ENCODE measurements around the gene GRK5. TPM values are rescaled to one million over a fixed set of nuclear protein-coding genes. Genes with fewer than 3 reads are reported as not detected.
A peak's percentile ranks its signal among the peaks of the same experiment; 100 is the strongest.

GRK5 gene
- total and polyA plus RNA-seq, 9 of the 15 experiments (the other 6 are each of a cell fraction or from before 2014, with no cell fraction given), result 0.46 to 0.83 (median 0.67) TPM; not detected in 2

- Histone ChIP-seq H3K4me2 (ENCODE audit: insufficient read depth, low read length) (no peak overlapping the region), H3K4me1 (replicated peaks in 1 of 2; ENCODE audit: control insufficient read depth in 2 of 2, insufficient read depth in 2 of 2, low read length in 2 of 2) (peaks cover 0 to 8% of the 10 kb centered on the region in 2 experiments; a peak in 2 of 5 replicates), H3K27ac (ENCODE audit: extremely low read depth, low read depth, low read length) (no peak overlapping the region), H3K27me3 (ENCODE audit: control insufficient read depth in 2 of 2, insufficient read depth in 2 of 2, low read length in 2 of 2) (peaks cover 0 to 42% of the 10 kb centered on the region in 2 experiments; a peak in 3 of 5 replicates), H2AFZ (ENCODE audit: low read depth, low read length) (no peak overlapping the region), H3K9me3 (replicated peaks; ENCODE audit: control insufficient read depth, insufficient read depth, low read depth, low read length) (no peaks in the 10 kb centered on the region), H3K9me1 (ENCODE audit: control insufficient read depth, insufficient read depth, low read length) (no peaks in the 10 kb centered on the region), H3K36me3 (ENCODE audit: control insufficient read depth, insufficient read depth, low read length) (no peaks in the 10 kb centered on the region), H3K9ac (ENCODE audit: insufficient read depth in 1 of 2, low read depth in 2 of 2, low read length in 2 of 2) (no peak overlapping the region), H3K4me3 (no peak overlapping the region), H3K79me2 (ENCODE audit: control insufficient read depth, insufficient read depth, low read length) (no peaks in the 10 kb centered on the region), H4K20me1 (replicated peaks; ENCODE audit: control insufficient read depth, insufficient read depth, low read length) (no peaks in the 10 kb centered on the region)
- in situ Hi-C loops (cut with MboI), result no loop called here
- no TSS peak for BruUV-seq (replicated peaks)
- TF ChIP-seq ZKSCAN1 (IDR thresholded peaks at IDR 0.05; ENCODE audit: low read depth, low read length) (peak; percentile 50; the same call in 1 of the 2 replicates), RAD21 (CRISPR knock-in tag; conservative IDR thresholded peaks at IDR 0.05 in 1 of 2, IDR thresholded peaks at IDR 0.05 in 1 of 2) (0 out of 4 replicates have a peak, but pooled peaks of 1 of the 2 experiments have one; percentile 10), TAF9B (IDR thresholded peaks at IDR 0.05; ENCODE audit: partially characterized antibody) (no peak)
- intact Hi-C loops (cut with micrococcal nuclease), result no loop called here
- ChIA-PET CTCF (ENCODE audit: low intra/inter-chr PET ratio) (no interaction called here), POLR2A (interaction anchor here (0.6 kb wide), 1 partner anchor 55 kb away, joined by 3 read pairs; no protein-coding TSS in a partner anchor)
- FAIRE-seq (no peak), DNase-seq (ENCODE audit: extremely low read depth in 1 of 4, low spot score in 3 of 4) (no peak), ATAC-seq (no peak)
- WGBS (ENCODE audit: insufficient coverage, low coverage, missing lambda C conversion rate), result 40% methylated on average over 5 of the region's 7 CpGs
Measured at GRCh38 chr10:119371704-119372663, 164.6 kb downstream of the GRK5 start.

Data from K562 (cell line).